Activated effector memory CD4-positive, alpha-beta T cell treated with Interleukin-2 at 50 U/mL for 16 hours (primary cell): ENCODE measurements around the gene TRIM25.

Experiments used
- DNase-seq: peaks from one replicate; pipeline ENCODE4 v3.0.0-alpha.2; 2020

The TRIM25 gene

DNA sequence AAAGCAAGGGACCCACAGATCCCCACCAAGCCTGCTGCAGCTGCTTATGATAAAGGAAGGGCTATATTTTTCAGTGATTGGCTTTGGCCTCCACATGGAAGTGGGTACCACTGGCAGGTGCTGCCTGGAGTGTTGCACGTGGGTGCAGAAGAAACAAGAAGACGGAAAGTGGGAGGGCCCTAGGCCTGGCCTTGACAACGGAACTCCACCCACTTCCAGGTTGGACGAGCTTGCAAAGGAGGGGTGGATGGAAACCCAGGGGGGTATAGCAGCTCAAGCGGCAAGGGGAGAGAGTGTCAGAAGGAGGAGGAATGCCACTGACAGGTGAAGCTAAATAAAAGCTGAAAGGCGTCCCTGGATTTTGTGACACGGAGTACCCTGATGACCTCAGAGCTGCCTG is 20.3 kb downstream of the TRIM25 start:
- no peak for DNase-seq

DNA sequence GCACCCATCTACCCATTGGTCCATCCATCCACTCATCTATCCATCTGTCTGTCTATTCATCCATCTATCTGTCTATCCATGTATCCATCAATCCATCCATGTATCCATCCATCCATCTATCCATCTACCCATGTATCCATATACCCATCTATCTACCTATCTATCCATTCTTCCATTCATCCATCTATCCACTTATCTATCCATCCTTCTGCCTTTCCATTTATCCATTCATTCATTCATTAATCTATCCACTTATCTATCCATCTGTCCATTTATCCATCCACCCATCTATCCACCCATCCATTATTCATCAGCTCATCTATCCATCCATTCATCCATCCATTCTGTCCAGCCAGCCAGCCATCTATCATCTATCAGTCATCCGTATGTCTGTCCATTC is 21.5 kb downstream of the TRIM25 start:
- DNase-seq, result no peak

DNA sequence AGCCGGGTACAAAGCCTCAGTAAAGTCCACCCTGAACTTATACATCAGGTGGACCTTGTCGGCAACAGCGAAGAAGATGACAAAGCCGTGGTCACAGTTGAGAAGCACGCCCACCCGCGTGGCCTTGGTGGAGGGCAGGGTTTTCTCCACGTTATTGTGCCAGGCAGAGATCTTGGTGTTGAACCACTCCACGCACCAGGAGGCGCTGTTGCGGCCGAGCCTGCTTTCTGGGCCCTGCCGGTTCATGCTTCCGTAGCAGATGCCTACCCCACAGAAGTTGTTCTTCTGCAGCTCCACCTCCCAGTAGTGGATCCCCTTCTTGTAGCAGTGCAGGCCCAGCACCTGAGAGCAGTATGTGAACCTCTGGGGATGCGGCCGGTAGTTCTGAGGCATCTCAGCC is 22.1 kb downstream of the TRIM25 start:
- DNase-seq, result no peak

- DNase-seq, result no peak
These were observed 22.8 kb downstream of the TRIM25 start for GRCh38 chr17:56890906-56891674.

GRCh38 chr17:56890390-56890789 is 23.5 kb downstream of the TRIM25 start:
- no peak for DNase-seq

DNA sequence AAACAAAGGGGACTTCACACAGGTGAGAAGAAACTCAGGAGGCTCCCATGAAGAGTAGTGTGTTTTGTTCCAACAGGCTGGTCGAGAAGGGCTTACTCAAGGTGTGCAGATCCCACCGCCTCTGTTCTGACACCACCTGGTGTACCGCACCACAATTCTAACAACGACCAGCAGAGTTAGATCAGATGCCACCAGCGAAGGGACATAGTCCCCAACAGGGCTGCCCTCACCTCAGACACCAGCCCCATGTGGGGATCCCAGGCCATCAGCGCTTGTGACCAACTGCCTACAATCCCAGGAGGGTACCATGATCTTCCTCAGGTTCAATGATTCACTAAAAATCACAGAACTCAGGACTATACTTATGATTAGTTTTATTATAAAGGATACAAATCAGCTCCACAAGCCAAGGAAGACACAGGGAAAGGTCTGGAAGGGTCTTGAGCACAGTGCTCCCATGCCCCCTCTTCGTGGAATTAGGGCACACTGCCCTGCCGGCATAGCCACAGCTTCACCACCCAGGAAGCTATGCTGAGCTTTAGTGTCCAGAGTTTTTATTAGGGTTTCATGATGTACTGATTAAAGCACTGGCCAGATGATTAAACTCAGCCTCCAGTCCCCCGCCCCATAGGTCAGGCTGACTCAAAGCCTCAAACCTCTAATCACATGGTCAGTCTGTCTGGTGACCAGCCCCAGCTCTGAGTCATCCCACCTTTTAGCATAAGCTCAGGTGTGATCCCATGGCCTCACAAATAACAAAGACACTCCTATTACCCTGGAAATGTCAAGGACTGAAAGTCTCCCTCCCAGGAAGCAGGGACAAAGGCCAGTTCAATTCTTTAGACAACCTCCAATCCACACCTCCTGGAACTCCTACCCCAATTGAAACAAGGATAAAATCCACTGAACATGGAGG is 26.0 kb downstream of the TRIM25 start:
- DNase-seq, result no peak

GRCh38 chr17:56887105-56887504 is 26.7 kb downstream of the TRIM25 start:
- DNase-seq, result no peak

- no peak for DNase-seq
These were observed 27.5 kb downstream of the TRIM25 start for GRCh38 chr17:56886288-56886731.

DNA sequence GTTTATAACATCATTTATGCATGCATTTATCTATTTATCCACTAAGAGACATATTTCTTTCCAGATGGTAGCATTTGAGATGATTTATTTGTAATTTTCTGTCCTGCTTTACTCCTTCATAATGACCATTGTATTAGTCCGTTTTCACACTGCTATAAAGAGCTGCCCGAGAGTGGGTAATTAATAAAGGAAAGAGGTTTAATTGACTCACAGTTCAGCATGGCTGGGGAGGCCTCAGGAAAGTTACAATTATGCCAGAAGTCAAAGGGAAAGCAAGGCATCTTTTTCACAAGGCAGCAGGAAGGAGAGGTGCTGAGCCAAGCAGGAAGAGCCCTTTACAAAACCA is 28.6 kb downstream of the TRIM25 start:
- DNase-seq, result no peak

GRCh38 chr17:56884483-56885311 is 29.2 kb downstream of the TRIM25 start:
- no peak for DNase-seq

- no peak for DNase-seq
These were observed 30.2 kb downstream of the TRIM25 start for GRCh38 chr17:56883616-56884015.

- DNase-seq, result no peak
These were observed 32.1 kb downstream of the TRIM25 start for GRCh38 chr17:56881685-56882295.

- no peak for DNase-seq
These were observed 33.3 kb downstream of the TRIM25 start for GRCh38 chr17:56880571-56880970.

DNA sequence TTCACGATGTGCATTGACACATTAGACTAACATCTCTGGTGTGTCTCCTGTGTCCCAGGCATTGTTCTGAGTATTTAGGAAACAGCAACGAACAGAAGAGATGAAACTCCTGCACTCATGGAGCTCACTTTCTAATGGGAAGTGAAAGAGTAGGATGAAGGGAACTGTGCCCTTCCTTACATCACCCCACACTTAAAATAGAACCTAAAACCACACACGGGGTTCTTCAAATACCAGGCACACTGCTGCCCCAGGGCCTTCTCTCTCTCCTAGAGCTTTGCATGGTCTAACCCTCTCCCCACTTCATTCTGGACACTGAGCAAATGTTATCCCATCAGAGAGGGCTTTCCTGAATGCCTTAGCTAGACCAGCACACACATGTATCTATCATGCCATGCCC is 33.7 kb downstream of the TRIM25 start:
- DNase-seq, result no peak

- DNase-seq, result no peak
These were observed 34.6 kb downstream of the TRIM25 start for GRCh38 chr17:56879280-56879679.

GRCh38 chr17:56876766-56877179 is 37.1 kb downstream of the TRIM25 start:
- no peak for DNase-seq

DNA sequence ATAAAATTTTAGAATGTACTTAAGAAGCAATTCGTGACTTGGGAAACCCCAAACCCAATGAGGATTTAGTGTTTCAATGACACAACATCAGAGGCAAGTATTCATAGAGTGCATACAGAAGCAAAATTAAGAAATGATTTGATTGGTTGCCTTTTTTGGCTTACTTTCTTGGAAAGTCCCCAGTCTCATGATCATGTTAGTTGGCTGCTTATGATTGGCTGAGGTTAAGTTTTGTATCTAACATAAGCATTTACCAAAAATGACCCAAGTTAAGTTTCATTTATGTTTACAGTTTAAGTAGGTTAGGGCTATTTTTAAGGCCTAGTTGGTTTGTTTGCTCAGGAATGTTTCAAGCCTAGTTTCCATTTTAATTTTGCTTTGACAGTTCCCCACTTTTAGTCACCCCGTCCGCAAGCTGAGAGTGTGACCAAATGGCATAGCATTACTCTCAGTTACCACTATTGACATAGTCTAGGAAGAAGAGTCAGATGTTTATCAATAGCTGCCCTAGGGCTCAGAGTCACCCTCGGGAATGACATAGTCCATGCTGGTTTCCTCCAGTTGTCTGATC is 43.7 kb downstream of the TRIM25 start:
- DNase-seq, result no peak

DNA sequence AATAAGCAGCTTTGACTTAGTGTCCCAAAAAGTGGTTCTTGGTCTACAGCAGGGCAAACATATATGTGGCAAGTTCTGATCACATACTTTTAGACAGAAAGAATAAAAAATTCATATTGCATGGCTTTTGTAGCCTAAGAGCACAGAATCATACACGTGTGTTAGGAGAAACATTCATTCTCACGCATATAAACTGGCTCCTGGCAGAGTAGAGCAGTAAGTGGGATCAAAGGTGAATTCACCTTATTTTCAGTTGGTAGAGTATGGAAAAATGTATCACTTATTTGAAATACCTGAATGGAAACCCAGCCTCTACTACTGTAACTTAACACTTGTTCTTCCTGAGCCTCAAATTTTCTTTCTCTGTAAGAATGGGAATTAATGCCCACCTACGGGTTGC is 45.1 kb downstream of the TRIM25 start:
- DNase-seq, result no peak

DNA sequence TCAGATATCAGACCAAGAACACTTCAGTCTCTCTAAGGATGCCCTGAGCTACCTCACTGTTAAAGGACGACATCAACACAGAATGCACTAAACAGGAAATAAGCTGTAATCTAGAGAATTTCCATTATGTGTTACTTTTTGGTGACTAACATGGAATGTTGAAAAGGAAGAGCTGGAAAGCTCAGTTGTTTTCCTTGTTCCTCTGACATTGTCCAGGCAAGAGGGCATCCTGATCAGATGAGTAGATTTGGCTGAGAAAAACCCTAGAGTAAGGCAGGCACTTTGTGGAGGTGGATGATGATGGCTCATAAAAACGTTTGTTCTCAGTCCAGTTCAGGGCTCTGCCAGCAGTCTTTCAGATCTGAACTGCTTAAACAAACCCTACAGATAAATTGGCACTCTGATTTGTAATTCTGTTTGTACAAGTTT is 45.9 kb downstream of the TRIM25 start:
- no peak for DNase-seq

- no peak for DNase-seq
These were observed 47.4 kb downstream of the TRIM25 start for GRCh38 chr17:56866496-56866895.

DNA sequence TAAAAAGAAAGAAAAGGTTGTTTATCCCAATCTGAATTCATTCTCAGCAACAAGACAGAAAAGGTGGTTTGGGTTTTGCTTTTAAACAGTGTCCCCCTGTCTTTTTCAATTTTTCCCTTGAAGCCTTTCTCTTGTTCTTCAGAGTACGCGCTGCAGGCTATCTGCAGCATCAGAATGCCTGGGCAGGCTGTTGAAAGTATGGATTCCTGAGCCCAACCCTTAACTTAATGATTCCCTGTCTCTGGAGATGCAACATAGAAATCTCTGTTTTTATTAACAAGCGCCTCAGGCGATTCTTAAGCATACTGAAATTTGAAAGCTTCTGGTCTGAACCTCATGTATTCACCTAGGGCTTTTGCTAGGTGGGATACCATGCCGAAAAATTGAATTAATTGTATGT is 47.8 kb downstream of the TRIM25 start:
- DNase-seq, result no peak

DNA sequence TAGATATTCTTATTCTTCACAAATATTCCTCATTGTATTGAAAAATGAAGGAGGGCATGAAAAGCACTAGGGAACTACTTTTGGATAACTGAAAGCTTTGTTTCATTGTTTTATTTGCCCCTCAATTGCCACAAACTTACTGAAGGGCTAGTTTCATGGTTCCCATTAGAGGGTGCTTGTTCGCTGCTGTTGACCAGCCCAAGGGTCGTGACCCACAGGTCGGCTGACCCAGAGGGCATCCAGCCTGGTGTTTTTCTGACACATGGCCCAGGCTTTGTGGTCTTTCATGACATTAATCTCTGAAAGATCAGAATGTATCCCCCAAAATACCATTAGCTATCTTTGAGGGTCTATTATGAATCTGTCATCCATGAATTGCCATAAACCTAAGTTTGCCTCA is 49.9 kb downstream of the TRIM25 start:
- DNase-seq, result no peak
